Small intestine (tissue), 7 donors: Measurements from ENCODE around the gene KRT84. TPM values are rescaled to one million over a fixed set of nuclear protein-coding genes. Genes with fewer than 3 reads are reported as not detected.
"Not testable (repeated sequence)": the region's sequence is repeated elsewhere in the genome, so short reads cannot be mapped to it uniquely, and the experiment has no call there.

Experiments used
- DNase-seq, 2 donors: peaks; one replicate each; pipeline versions ENCODE4 v3.0.0 to v3.0.0-alpha.2; 2013
- FAIRE-seq: peaks from 2 replicates; lab custom pipeline; 2012; peaks lifted over from hg19 to GRCh38; lab: Jason Lieb, UNC
- H3K27ac ChIP-seq, 3 donors: one replicate each; pipeline ENCODE4 v1.5.1; 2013; ENCODE audit warnings: low read length in 2 of 3, mild to moderate bottlenecking in 2 of 3, control low read depth in 1 of 3, inconsistent platforms in 1 of 3, low read depth in 1 of 3, moderate library complexity in 1 of 3
- H3K27me3 ChIP-seq, 3 donors: one replicate each; pipeline ENCODE4 v1.6.1; 2013; ENCODE audit warnings: low read length in 3 of 3, inconsistent platforms in 1 of 3; ENCODE audit not compliant: control insufficient read depth in 3 of 3, insufficient read depth in 3 of 3
- H3K36me3 ChIP-seq, 3 donors: one replicate each; pipeline ENCODE4 v1.6.1; 2013; ENCODE audit warnings: low read length in 3 of 3, inconsistent platforms in 1 of 3, low read depth in 1 of 3, mild to moderate bottlenecking in 1 of 3, moderate library complexity in 1 of 3; ENCODE audit not compliant: control insufficient read depth in 3 of 3, insufficient read depth in 2 of 3
- H3K4me1 ChIP-seq, 3 donors: one replicate each; pipeline ENCODE4 v1.6.1; 2013; ENCODE audit warnings: low read length in 2 of 3, inconsistent platforms in 1 of 3, low read depth in 1 of 3, mild to moderate bottlenecking in 1 of 3, moderate library complexity in 1 of 3; ENCODE audit not compliant: control insufficient read depth in 3 of 3, insufficient read depth in 2 of 3
- H3K4me3 ChIP-seq, 3 donors: one replicate each; pipeline ENCODE4 v1.5.1; 2013; ENCODE audit warnings: low read length in 3 of 3, control low read depth in 1 of 3, inconsistent platforms in 1 of 3, low read depth in 1 of 3, mild to moderate bottlenecking in 1 of 3, moderate library complexity in 1 of 3
- H3K9me3 ChIP-seq, 2 donors: one replicate each; pipeline ENCODE4 v1.6.1; 2013; ENCODE audit warnings: low read depth in 1 of 2, low read length in 1 of 2; ENCODE audit not compliant: control insufficient read depth in 2 of 2, insufficient read depth in 1 of 2
- WGBS, 3 donors: extraction: QIAGEN DNeasy Blood & Tissue Kit; methylation state at CpG; one replicate each; pipeline ENCODE4 v1.1.7; 2013; 5-methylcytosine and 5-hydroxymethylcytosine counted together
- polyA plus RNA-seq, 4 donors: library from polyadenylated mRNA; stranded (reverse) in 3 of 4; unstranded in 1 of 4; fragments of 200-250 nt in 3 of 4; fragments of 120-200 nt in 1 of 4; gene quantifications; one replicate each; pipeline versions ENCODE4 v1.2.1 to v1.2.3, GENCODE V29; 2013
- donor health status: healthy with polysubstance abuse.
- donor health status: control.
- donor health status: control.
- donor health status: Bipolar disorder and iron deficiency.
- donor health status: healthy.

The KRT84 gene
- polyA plus RNA-seq, 4 donors: not detected

- not testable (repeated sequence) for H3K9me3 ChIP-seq, H3K36me3 ChIP-seq, DNase-seq, H3K27ac ChIP-seq, H3K27me3 ChIP-seq, FAIRE-seq, H3K4me3 ChIP-seq, H3K4me1 ChIP-seq
- 68 to 84% (median 76%) methylated on average over 8 of the region's 8 CpGs for WGBS, 3 donors
Measured at GRCh38 chr12:52345041-52345440, 40.4 kb downstream of the KRT84 start.

GRCh38 chr12:52344111-52344510 is 41.3 kb downstream of the KRT84 start:
- H3K36me3 ChIP-seq: no peaks in the 10 kb centered on the region
- peaks cover 0 to 10% of the 10 kb centered on the region in 2 donors for H3K9me3 ChIP-seq
- H3K27me3 ChIP-seq: peaks cover 0 to 8% (median 3%) of the 10 kb centered on the region in 3 donors
- WGBS, 3 donors: 92 to 95% (median 93%) methylated on average over 12 of the region's 12 CpGs
- H3K4me1 ChIP-seq: peaks cover 0 to 4% (median 0%) of the 10 kb centered on the region in 3 donors
- H3K27ac ChIP-seq: no peak overlapping the region
- FAIRE-seq: no peak
- DNase-seq: no peak
- no peak overlapping the region for H3K4me3 ChIP-seq

- Histone ChIP-seq H3K27ac (no peak overlapping the region), H3K4me1 (peaks cover 0 to 4% (median 0%) of the 10 kb centered on the region in 3 donors), H3K9me3 (peaks cover 0 to 10% of the 10 kb centered on the region in 2 donors), H3K4me3 (no peak overlapping the region), H3K36me3 (no peaks in the 10 kb centered on the region), H3K27me3 (peaks cover 0 to 8% (median 5%) of the 10 kb centered on the region in 3 donors)
- WGBS, 3 donors: 72 to 86% (median 75%) methylated on average over 2 of the region's 2 CpGs
- DNase-seq (no peak), FAIRE-seq (no peak)
Measured at GRCh38 chr12:52343550-52343949, 41.9 kb downstream of the KRT84 start.

- H3K9me3 ChIP-seq: peaks cover 0 to 10% of the 10 kb centered on the region in 2 donors
- peaks cover 0 to 4% (median 0%) of the 10 kb centered on the region in 3 donors for H3K4me1 ChIP-seq
- peaks cover 0 to 10% (median 5%) of the 10 kb centered on the region in 3 donors for H3K27me3 ChIP-seq
- FAIRE-seq (no peak), DNase-seq (no peak)
- no peaks in the 10 kb centered on the region for H3K36me3 ChIP-seq
- H3K27ac ChIP-seq: no peak overlapping the region
- 77 to 88% (median 87%) methylated on average over 2 of the region's 2 CpGs for WGBS, 3 donors
- no peak overlapping the region for H3K4me3 ChIP-seq
Measured at GRCh38 chr12:52342781-52343490, 42.5 kb downstream of the KRT84 start.

- 90 to 95% (median 95%) methylated on average over 14 of the region's 14 CpGs for WGBS, 3 donors
- peaks cover 0 to 12% of the 10 kb centered on the region in 2 donors for H3K9me3 ChIP-seq
Measured at GRCh38 chr12:52341066-52341580, 44.3 kb downstream of the KRT84 start.

GRCh38 chr12:52338241-52338960 is 47.1 kb downstream of the KRT84 start:
- H3K4me1 ChIP-seq: peaks cover 0 to 5% (median 0%) of the 10 kb centered on the region in 3 donors
- no peak overlapping the region for H3K4me3 ChIP-seq
- WGBS, 3 donors: 79 to 80% (median 79%) methylated on average over 10 of the region's 10 CpGs
- no peaks in the 10 kb centered on the region for H3K36me3 ChIP-seq
- H3K27ac ChIP-seq: no peak overlapping the region
- H3K27me3 ChIP-seq: peaks cover 0 to 7% (median 5%) of the 10 kb centered on the region in 3 donors
- DNase-seq (no peak), FAIRE-seq (no peak)
- peaks cover 0 to 16% of the 10 kb centered on the region in 2 donors for H3K9me3 ChIP-seq

More at GRCh38 chr12:52341066-52341580, 44.3 kb downstream of the KRT84 start:
- FAIRE-seq (no peak), DNase-seq (no peak)
- H3K27me3 ChIP-seq: peaks cover 0 to 10% (median 5%) of the 10 kb centered on the region in 3 donors
- H3K4me3 ChIP-seq: no peak overlapping the region
- no peaks in the 10 kb centered on the region for H3K36me3 ChIP-seq
- no peak overlapping the region for H3K27ac ChIP-seq
- no peaks in the 10 kb centered on the region for H3K4me1 ChIP-seq

- Histone ChIP-seq H3K9me3 (peaks cover 0 to 14% of the 10 kb centered on the region in 2 donors), H3K4me1 (peaks cover 0 to 5% (median 0%) of the 10 kb centered on the region in 3 donors), H3K36me3 (no peaks in the 10 kb centered on the region), H3K27ac (no peak overlapping the region), H3K4me3 (no peak overlapping the region), H3K27me3 (peaks cover 0 to 7% (median 2%) of the 10 kb centered on the region in 3 donors)
- 13 to 65% (median 26%) methylated on average over 1 of the region's 1 CpG for WGBS, 3 donors
- DNase-seq (no peak), FAIRE-seq (no peak)
Measured at GRCh38 chr12:52337054-52337453, 48.4 kb downstream of the KRT84 start.

GRCh38 chr12:52336641-52337040 is 48.8 kb downstream of the KRT84 start:
- DNase-seq (no peak), FAIRE-seq (no peak)
- H3K27ac ChIP-seq: no peak overlapping the region
- peaks cover 0 to 6% (median 2%) of the 10 kb centered on the region in 3 donors for H3K27me3 ChIP-seq
- H3K36me3 ChIP-seq: no peaks in the 10 kb centered on the region
- H3K9me3 ChIP-seq: peaks cover 0 to 14% of the 10 kb centered on the region in 2 donors
- H3K4me3 ChIP-seq: no peak overlapping the region
- H3K4me1 ChIP-seq: peaks cover 0 to 5% (median 0%) of the 10 kb centered on the region in 3 donors
- WGBS, 3 donors: 64 to 74% (median 69%) methylated on average over 2 of the region's 2 CpGs
